Uterus (tissue), 2 donors: ENCODE data around the gene CDH13.

ENCODE experiments used
- CTCF ChIP-seq, 4 experiments: fragments of 200-600 bp in 2 of 4; fragments of 450-650 bp in 2 of 4; sonication (generic) in 2 of 4; IDR thresholded peaks; one replicate each; pipeline ENCODE4 v1.5.1; 2016 to 2019; ENCODE audit warnings: antibody characterized with exemption in 4 of 4, mild to moderate bottlenecking in 2 of 4, moderate library complexity in 1 of 4
- POLR2A ChIP-seq, 2 donors: fragments of 450-650 bp; IDR thresholded peaks; one replicate each; pipeline ENCODE4 v1.6.1; 2016; ENCODE audit warnings: antibody characterized with exemption in 2 of 2, mild to moderate bottlenecking in 1 of 2, moderate library complexity in 1 of 2

DNA sequence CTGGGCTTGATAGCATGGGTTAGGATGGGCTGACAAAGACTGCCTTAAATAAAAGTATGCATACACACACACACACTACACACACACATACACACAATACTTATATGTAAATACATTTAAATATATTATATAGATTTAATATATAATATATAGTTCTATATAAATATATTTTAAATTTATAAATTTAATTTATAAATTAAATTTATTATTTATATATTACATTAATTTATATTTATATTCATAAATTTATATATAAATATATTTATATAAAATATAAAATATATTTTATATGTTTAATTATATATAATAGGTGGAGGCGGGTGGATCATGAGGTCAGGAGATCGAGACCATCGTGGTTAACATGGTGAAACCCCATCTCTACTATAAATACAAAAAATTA, 83.2 kb downstream of the CDH13 start:
- TF ChIP-seq CTCF (IDR thresholded peaks at IDR 0.05), result no peak
- no peak for TF ChIP-seq POLR2A (IDR thresholded peaks at IDR 0.05)
